HepG2 (cell line): ENCODE data around the gene CACNA1C. TPM values are rescaled to one million over a fixed set of nuclear protein-coding genes. Genes with fewer than 3 reads are reported as not detected.

Experiments used
- ESRRA ChIP-seq: sonication (generic); formaldehyde crosslinking; IDR thresholded peaks from 2 replicates; pipeline ENCODE4 v1.5.1; 2020; ENCODE audit warnings: mild to moderate bottlenecking, low read depth, missing genetic modification reagents
- FOXK1 ChIP-seq: sonication (generic); formaldehyde crosslinking; IDR thresholded peaks from 2 replicates; pipeline ENCODE4 v1.4.0; 2020; ENCODE audit warnings: low read depth, missing genetic modification reagents, borderline replicate concordance
- FOXP1 ChIP-seq, 2 experiments: fragments of 450-650 bp in 1 of 2; IDR thresholded peaks; 2 replicates each; pipeline ENCODE4 v1.6.1; 2017 to 2018; ENCODE audit warnings: antibody characterized with exemption in 1 of 2
- HOXD1 ChIP-seq: sonication (generic); formaldehyde crosslinking; IDR thresholded peaks from 2 replicates; pipeline ENCODE4 v1.5.0; 2020; ENCODE audit warnings: missing genetic modification reagents
- ISL2 ChIP-seq: sonication (generic); formaldehyde crosslinking; IDR thresholded peaks from 2 replicates; pipeline ENCODE4 v1.5.0; 2020; ENCODE audit warnings: missing genetic modification reagents
- KAT8 ChIP-seq: IDR thresholded peaks from 2 replicates; pipeline ENCODE4 v1.6.1; 2016; ENCODE audit warnings: missing genetic modification reagents, missing compliant biosample characterization
- KDM2A ChIP-seq: sonication (generic); formaldehyde crosslinking; IDR thresholded peaks from 2 replicates; pipeline ENCODE4 v1.4.0; 2020; ENCODE audit warnings: low read depth, missing genetic modification reagents, borderline replicate concordance
- ZBTB25 ChIP-seq: IDR thresholded peaks from 2 replicates; pipeline ENCODE4 v1.6.1; 2018; ENCODE audit warnings: missing genetic modification reagents
- ZBTB39 ChIP-seq: sonication (generic); formaldehyde crosslinking; IDR thresholded peaks from 2 replicates; pipeline ENCODE4 v1.5.0; 2020; ENCODE audit warnings: missing genetic modification reagents
- ZFP36 ChIP-seq: fragments of 150-350 bp; IDR thresholded peaks from 2 replicates; pipeline ENCODE4 v1.6.1; 2018; ENCODE audit warnings: borderline replicate concordance, low read length, low read depth; ENCODE audit not compliant: partially characterized antibody
- ZFP37 ChIP-seq: sonication (generic); formaldehyde crosslinking; IDR thresholded peaks from 2 replicates; pipeline ENCODE4 v1.4.0; 2020; ENCODE audit warnings: missing genetic modification reagents, borderline replicate concordance
- ZNF337 ChIP-seq: sonication (generic); formaldehyde crosslinking; IDR thresholded peaks from 2 replicates; pipeline ENCODE4 v1.5.1; 2020; ENCODE audit warnings: missing genetic modification reagents, low read depth, mild to moderate bottlenecking, borderline replicate concordance
- ZNF562 ChIP-seq: sonication (generic); formaldehyde crosslinking; IDR thresholded peaks from 2 replicates; pipeline ENCODE4 v1.8.0; 2022; ENCODE audit warnings: missing genetic modification reagents, borderline replicate concordance
- ZNF572 ChIP-seq: sonication (generic); formaldehyde crosslinking; IDR thresholded peaks from 2 replicates; pipeline ENCODE4 v1.5.1; 2020; ENCODE audit warnings: mild to moderate bottlenecking, missing genetic modification reagents
- ZNF674 ChIP-seq: sonication (generic); formaldehyde crosslinking; IDR thresholded peaks from 2 replicates; pipeline ENCODE4 v1.5.0; 2020; ENCODE audit warnings: low read depth, mild to moderate bottlenecking, missing genetic modification reagents
- ZNF709 ChIP-seq: sonication (generic); formaldehyde crosslinking; IDR thresholded peaks from 2 replicates; pipeline ENCODE4 v1.5.0; 2020; ENCODE audit warnings: mild to moderate bottlenecking, missing genetic modification reagents
- polyA plus RNA-seq, 8 experiments: library from polyadenylated mRNA; depleted of rRNA in 3 of 8; stranded (reverse) in 7 of 8; unstranded in 1 of 8; fragments of >200 nt; fragmentation: Illumina TruSeq in 4 of 8; extraction: Trizol in 4 of 8; gene quantifications; 2 replicates each; pipeline versions ENCODE4 v1.2.1 to v1.2.3, GENCODE V29; 2011 to 2016; ENCODE audit warnings: low read depth in 4 of 8, missing spikeins in 1 of 8, mixed read lengths in 1 of 8; ENCODE audit not compliant: insufficient read depth in 1 of 8
- total RNA-seq, 5 experiments: library from RNA; depleted of rRNA; stranded (reverse); fragments of >200 nt; fragmentation: Illumina TruSeq; extraction: Trizol; gene quantifications; 2 replicates each; pipeline ENCODE4 v1.2.3, GENCODE V29; 2016; ENCODE audit warnings: low read depth in 1 of 5
- TF ChIP-seq, protein P1 (sequence below), 2 experiments: sonication (generic) in 1 of 2; formaldehyde crosslinking in 1 of 2; IDR thresholded peaks; 2 replicates each; pipeline versions ENCODE4 v1.4.0 to v1.6.1; 2018 to 2020; ENCODE audit warnings: missing genetic modification reagents in 2 of 2, borderline replicate concordance in 1 of 2, low read depth in 1 of 2, mild to moderate bottlenecking in 1 of 2, missing biosample characterization in 1 of 2
- TF ChIP-seq, protein P2 (sequence below): sonication (generic); formaldehyde crosslinking; IDR thresholded peaks from 2 replicates; pipeline ENCODE4 v1.5.1; 2020; ENCODE audit warnings: mild to moderate bottlenecking, missing genetic modification reagents, moderate library complexity
- TF ChIP-seq, protein P3 (sequence below): sonication (generic); formaldehyde crosslinking; IDR thresholded peaks from 2 replicates; pipeline ENCODE4 v1.5.1; 2020; ENCODE audit warnings: missing genetic modification reagents, mild to moderate bottlenecking, borderline replicate concordance

CACNA1C gene
- total and polyA plus RNA-seq, 2 of the 13 experiments (the other 11 are each of a cell fraction or from before 2014, with no cell fraction given) = not detected

GRCh38 chr12:2248087-2248900, 195.5 kb downstream of the CACNA1C start (continued):
- TF ChIP-seq ESRRA (CRISPR knock-in tag) (0 out of 2 replicates have a peak, but pooled peaks have one; percentile 48), ZNF709 (CRISPR knock-in tag) (peak; percentile 73; the same call in 1 of the 2 replicates), FOXP1 (IDR thresholded peaks at IDR 0.05) (no peak), FOXP1 (CRISPR knock-in tag; IDR thresholded peaks at IDR 0.05) (peak; percentile 73; the same call in 1 of the 2 replicates), ISL2 (CRISPR knock-in tag) (peak; percentile 73), ZNF337 (0 out of 2 replicates have a peak, but pooled peaks have one; percentile 44), ZBTB39 (CRISPR knock-in tag) (no peak), ZNF562 (CRISPR knock-in tag) (no peak), ZNF674 (CRISPR knock-in tag) (no peak), ZFP37 (CRISPR knock-in tag) (0 out of 2 replicates have a peak, but pooled peaks have one; percentile 39), FOXK1 (CRISPR knock-in tag) (peak; percentile 76; the same call in 1 of the 2 replicates), KDM2A (0 out of 2 replicates have a peak, but pooled peaks have one; percentile 17), ZBTB25 (CRISPR knock-in tag) (peak; percentile 71), ZNF572 (CRISPR knock-in tag) (peak; percentile 27; the same call in 1 of the 2 replicates), HOXD1 (CRISPR knock-in tag) (no peak; the same call in 1 of the 2 replicates), ZFP36 (no peak), KAT8 (peak; percentile 83)
- TF ChIP-seq, protein P1, sequence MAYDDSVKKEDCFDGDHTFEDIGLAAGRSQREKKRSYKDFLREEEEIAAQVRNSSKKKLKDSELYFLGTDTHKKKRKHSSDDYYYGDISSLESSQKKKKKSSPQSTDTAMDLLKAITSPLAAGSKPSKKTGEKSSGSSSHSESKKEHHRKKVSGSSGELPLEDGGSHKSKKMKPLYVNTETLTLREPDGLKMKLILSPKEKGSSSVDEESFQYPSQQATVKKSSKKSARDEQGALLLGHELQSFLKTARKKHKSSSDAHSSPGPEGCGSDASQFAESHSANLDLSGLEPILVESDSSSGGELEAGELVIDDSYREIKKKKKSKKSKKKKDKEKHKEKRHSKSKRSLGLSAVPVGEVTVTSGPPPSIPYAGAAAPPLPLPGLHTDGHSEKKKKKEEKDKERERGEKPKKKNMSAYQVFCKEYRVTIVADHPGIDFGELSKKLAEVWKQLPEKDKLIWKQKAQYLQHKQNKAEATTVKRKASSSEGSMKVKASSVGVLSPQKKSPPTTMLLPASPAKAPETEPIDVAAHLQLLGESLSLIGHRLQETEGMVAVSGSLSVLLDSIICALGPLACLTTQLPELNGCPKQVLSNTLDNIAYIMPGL (CRISPR knock-in tag; IDR thresholded peaks at IDR 0.05; ENCODE audit: borderline replicate concordance in 1 of 2, low read depth in 1 of 2) = peak in 1 of 2 experiments; percentile 50; a peak in 2 of 4 replicates
- TF ChIP-seq, protein P2, sequence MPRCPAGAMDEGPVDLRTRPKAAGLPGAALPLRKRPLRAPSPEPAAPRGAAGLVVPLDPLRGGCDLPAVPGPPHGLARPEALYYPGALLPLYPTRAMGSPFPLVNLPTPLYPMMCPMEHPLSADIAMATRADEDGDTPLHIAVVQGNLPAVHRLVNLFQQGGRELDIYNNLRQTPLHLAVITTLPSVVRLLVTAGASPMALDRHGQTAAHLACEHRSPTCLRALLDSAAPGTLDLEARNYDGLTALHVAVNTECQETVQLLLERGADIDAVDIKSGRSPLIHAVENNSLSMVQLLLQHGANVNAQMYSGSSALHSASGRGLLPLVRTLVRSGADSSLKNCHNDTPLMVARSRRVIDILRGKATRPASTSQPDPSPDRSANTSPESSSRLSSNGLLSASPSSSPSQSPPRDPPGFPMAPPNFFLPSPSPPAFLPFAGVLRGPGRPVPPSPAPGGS (CRISPR knock-in tag) = 0 out of 2 replicates have a peak, but pooled peaks have one; percentile 69
- TF ChIP-seq, protein P3, sequence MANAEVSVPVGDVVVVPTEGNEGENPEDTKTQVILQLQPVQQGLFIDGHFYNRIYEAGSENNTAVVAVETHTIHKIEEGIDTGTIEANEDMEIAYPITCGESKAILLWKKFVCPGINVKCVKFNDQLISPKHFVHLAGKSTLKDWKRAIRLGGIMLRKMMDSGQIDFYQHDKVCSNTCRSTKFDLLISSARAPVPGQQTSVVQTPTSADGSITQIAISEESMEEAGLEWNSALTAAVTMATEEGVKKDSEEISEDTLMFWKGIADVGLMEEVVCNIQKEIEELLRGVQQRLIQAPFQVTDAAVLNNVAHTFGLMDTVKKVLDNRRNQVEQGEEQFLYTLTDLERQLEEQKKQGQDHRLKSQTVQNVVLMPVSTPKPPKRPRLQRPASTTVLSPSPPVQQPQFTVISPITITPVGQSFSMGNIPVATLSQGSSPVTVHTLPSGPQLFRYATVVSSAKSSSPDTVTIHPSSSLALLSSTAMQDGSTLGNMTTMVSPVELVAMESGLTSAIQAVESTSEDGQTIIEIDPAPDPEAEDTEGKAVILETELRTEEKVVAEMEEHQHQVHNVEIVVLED (CRISPR knock-in tag) = peak; percentile 33; the same call in 1 of the 2 replicates
